ENCODE measurements around the gene PTPRN2.
"Not testable (repeated sequence)": the region's sequence is repeated elsewhere in the genome, so short reads cannot be mapped to it uniquely, and the experiment has no call there.

Gene PTPRN2

DNA sequence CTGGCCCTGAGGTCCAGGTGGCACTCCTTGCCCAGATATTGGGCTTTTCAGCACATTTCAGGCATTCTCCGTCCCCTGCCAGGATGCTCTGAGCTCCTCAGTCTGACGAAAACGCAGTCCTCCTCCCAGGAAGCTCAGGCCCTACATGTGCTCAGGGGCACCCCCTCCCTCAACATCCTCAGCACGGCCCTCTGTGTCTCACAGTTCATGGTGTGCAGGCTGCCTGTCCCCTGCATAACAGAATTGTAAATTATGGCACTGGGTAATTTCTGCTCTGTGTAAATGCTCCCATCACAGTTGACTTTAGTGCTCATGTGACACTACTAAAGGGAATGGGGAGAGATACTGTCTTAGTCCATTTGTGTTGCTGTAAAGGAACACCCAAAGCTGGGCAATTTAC lies 687.1 kb downstream of the PTPRN2 start:
- TF ChIP-seq, protein P1, sequence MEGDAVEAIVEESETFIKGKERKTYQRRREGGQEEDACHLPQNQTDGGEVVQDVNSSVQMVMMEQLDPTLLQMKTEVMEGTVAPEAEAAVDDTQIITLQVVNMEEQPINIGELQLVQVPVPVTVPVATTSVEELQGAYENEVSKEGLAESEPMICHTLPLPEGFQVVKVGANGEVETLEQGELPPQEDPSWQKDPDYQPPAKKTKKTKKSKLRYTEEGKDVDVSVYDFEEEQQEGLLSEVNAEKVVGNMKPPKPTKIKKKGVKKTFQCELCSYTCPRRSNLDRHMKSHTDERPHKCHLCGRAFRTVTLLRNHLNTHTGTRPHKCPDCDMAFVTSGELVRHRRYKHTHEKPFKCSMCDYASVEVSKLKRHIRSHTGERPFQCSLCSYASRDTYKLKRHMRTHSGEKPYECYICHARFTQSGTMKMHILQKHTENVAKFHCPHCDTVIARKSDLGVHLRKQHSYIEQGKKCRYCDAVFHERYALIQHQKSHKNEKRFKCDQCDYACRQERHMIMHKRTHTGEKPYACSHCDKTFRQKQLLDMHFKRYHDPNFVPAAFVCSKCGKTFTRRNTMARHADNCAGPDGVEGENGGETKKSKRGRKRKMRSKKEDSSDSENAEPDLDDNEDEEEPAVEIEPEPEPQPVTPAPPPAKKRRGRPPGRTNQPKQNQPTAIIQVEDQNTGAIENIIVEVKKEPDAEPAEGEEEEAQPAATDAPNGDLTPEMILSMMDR (IDR thresholded peaks at IDR 0.05; ENCODE audit: low read depth, low read length), result no peak
- no peak overlapping the region for H3K4me3 ChIP-seq (ENCODE audit: low read depth, low read length)

DNA sequence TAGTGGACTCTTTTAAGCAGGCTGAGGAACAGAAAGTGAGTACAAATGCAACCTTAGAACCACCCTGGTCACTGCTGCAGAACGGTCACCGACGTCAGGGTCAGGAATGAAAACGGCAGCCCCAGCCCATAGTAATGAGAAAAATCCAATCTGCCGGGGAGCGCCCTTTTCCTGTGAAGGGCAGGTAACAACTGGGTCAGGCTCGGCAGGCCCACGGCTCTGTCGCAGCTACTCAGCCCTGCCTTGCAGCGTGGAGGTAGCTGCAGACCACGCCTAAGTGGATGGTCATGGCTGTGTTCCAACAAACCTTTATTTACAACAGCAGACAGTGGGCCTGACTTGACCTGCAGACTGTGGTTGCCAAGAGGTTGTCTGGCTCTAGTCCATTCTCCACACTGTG lies 687.6 kb downstream of the PTPRN2 start:
- TF ChIP-seq, protein P1 (IDR thresholded peaks at IDR 0.05; ENCODE audit: low read depth, low read length), result no peak
- H3K4me3 ChIP-seq (ENCODE audit: low read depth, low read length), result no peak overlapping the region

DNA sequence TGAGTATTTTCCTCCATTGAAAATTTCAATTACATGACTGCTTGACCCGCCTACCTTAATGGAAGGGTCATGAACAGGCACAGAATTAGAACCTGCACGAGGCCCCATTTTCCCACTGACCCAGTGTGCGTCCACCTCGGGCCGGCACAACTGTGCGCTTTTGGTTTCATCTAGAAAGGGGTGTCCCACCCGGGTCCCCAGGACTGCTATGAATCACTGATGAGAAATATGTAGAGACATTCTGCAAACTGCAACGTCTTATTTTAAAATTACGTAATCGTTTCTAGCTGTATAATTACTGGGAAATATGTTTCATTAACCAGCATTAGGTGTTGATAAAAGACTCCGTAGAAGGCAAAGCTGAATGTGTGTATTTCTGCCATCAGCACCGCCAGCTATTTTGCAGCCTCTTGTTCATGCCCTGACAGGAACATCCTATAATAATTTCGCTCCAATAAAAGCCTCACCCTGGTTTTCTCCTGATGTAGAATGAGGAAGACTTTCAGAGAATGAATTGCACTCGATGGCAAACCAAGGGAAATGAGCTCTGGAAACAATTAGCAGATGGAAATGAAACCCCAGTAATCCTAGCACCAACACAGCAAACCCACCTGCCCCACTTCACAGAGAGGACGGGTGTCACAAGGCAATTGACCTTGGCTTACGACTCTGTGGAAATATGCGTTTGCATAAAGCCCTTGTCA lies 688.7 kb downstream of the PTPRN2 start:
- TF ChIP-seq, protein P1 (IDR thresholded peaks at IDR 0.05; ENCODE audit: low read depth, low read length), result no peak
- no peak overlapping the region for H3K4me3 ChIP-seq (ENCODE audit: low read depth, low read length)

DNA sequence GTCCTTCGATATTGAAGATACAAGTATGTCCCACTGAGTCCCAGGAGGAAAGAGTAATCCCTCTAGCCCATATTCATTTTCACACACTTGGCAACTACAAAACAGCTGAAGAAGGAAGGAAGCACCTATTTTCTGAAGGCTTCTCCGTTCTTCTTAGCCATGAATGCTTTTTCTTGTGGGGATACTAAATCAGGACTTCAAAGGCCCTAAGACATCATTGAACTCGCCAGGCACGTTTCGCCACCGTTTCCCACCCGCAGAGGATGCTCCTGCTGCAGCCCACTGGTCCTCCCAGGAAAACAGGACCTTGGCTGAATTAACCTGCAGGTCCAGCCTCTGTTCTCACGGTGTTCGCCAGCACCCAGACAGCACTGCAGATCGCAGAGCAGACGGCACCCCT lies 689.4 kb downstream of the PTPRN2 start:
- H3K4me3 ChIP-seq (ENCODE audit: low read depth, low read length), result no peak overlapping the region
- TF ChIP-seq, protein P1 (IDR thresholded peaks at IDR 0.05; ENCODE audit: low read depth, low read length), result no peak

DNA sequence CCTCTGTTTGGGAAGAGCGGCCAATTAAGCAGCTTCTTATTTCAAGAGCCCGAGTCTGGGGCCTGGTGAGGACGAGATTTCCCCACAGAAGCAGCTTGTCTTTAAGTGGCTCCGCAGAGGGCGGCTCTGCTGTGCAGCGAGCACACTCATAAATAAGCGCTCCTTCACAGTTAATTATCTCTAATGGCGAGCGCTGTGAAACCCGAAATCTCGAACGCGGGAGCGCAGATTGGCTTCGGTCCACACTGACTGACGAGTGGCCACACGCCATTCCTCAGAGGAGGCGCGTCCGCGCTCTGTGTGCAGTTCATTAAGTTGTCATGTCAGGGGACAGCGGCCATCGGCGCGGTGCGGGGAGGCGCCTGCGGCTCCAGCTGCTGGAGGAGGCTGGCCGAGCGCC lies 689.9 kb downstream of the PTPRN2 start:
- TF ChIP-seq, protein P1 (IDR thresholded peaks at IDR 0.05; ENCODE audit: low read depth, low read length), result no peak
- no peak overlapping the region for H3K4me3 ChIP-seq (ENCODE audit: low read depth, low read length)

DNA sequence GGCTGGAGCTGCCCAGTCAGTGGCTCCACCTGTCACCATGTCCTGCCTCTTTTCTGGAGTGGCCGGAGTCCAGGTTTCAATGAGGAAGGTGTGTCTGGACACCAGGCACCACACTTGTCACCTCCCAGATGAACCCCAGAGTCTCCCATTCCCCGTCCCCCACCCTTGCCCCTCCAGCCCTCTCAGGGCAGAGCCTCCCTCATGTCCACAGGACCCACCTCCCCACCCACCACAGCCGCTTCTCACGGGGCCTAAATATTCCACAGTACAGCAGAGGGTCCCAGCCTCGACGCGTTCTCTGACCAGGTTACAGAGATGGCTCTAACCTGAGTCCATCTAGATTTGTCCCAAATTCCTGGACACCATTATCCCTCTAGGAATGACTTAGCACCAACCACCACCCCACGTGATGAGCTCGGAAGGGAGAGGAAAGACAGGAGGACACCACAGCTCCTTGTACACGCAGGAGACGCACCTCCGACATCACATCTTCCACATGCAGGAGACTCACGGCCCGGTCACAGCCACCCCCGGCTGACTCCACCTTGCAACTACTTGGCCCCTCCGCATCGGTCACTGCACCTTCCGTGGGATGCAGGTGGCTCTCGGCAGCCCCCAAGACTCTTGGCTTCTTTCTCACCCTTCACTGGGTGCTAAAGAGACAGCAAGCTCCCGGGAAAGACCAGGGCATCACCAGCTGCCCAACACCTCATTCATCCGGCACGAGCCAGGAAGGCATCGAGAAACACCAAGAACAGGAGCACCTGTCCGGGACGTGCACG lies 690.7 kb downstream of the PTPRN2 start:
- H3K4me3 ChIP-seq (ENCODE audit: low read depth, low read length), result no peak overlapping the region
- TF ChIP-seq, protein P1 (IDR thresholded peaks at IDR 0.05; ENCODE audit: low read depth, low read length), result no peak

DNA sequence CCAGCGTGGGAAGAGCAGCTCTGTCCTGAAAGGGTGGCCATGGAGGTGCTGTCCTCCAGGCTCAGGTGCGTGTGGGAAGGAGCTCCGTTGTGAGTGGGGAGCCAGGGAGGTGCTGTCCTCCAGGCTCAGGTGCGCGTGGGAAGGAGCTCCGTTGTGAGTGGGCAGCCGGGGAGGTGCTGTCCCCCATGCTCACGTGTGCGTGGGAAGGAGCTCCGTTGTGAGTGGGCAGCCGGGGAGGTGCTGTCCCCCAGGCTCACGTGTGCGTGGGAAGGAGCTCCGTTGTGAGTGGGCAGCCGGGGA lies 691.3 kb downstream of the PTPRN2 start:
- H3K4me3 ChIP-seq (ENCODE audit: low read depth, low read length), result not testable (repeated sequence)

Measured in WI38 (cell line).